Gastrocnemius medialis (tissue), 4 donors: Measurements from ENCODE around the gene LDLRAD4.

Experiments used
- CTCF ChIP-seq, 5 experiments: fragments of 450-650 bp in 3 of 5; fragments of 200-600 bp in 2 of 5; sonication (generic) in 2 of 5; IDR thresholded peaks in 4 of 5; conservative IDR thresholded peaks in 1 of 5; 1 replicate in 4 of 5; 2 replicates in 1 of 5; pipeline ENCODE4 v1.5.1; 2016 to 2019; ENCODE audit warnings: antibody characterized with exemption in 5 of 5, mild to moderate bottlenecking in 3 of 5, moderate library complexity in 3 of 5
- POLR2A ChIP-seq, 2 donors: fragments of 450-650 bp; IDR thresholded peaks; one replicate each; pipeline ENCODE4 v1.6.1; 2017; ENCODE audit warnings: antibody characterized with exemption in 2 of 2, mild to moderate bottlenecking in 2 of 2, moderate library complexity in 2 of 2

DNA sequence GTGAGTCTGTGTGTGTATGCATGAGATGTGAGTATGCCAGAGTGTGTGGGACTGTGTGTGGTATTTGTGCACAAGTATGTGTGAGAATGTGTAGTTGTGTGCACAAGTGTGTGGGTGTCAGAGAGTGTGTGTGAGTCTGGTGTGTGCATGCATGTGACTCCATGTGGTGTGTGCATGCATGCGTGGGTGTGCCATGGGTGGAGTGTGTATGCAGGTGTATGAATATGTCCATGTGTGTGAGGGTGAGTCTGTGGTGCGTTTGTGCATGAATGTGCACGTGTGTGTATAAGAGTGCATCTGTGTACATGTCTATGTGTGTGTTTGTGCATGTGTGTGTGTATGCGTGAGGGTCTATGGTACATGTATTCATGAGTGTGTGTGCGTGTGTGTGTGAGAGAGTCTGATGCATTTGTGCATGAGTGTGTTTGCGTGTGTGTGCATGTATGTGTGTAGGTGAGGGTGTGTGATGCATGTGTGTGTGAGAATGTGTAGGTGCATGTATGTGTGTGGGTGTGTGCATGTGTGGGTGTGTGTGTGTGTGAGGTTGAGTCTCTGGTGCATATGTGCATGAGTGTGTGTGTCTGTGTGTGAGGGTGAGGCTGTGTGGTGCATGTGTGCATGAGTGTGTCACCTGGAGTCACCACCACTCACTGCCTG is 226.8 kb downstream of the LDLRAD4 start:
- TF ChIP-seq CTCF (IDR thresholded peaks at IDR 0.05 in 4 of 5, conservative IDR thresholded peaks at IDR 0.05 in 1 of 5) (no peak), POLR2A (IDR thresholded peaks at IDR 0.05) (no peak)
